Measurements from ENCODE around the gene SMCO3. TPM values are rescaled to one million over a fixed set of nuclear protein-coding genes. Genes with fewer than 3 reads are reported as not detected.

The SMCO3 gene
- total and polyA plus RNA-seq, 2 of the 13 experiments (the other 11 are each of a cell fraction or from before 2014, with no cell fraction given), result 0.29 to 0.42 TPM

GRCh38 chr12:14769969-14770495 is 44.0 kb downstream of the SMCO3 start (continued):
- TF ChIP-seq, protein P1, sequence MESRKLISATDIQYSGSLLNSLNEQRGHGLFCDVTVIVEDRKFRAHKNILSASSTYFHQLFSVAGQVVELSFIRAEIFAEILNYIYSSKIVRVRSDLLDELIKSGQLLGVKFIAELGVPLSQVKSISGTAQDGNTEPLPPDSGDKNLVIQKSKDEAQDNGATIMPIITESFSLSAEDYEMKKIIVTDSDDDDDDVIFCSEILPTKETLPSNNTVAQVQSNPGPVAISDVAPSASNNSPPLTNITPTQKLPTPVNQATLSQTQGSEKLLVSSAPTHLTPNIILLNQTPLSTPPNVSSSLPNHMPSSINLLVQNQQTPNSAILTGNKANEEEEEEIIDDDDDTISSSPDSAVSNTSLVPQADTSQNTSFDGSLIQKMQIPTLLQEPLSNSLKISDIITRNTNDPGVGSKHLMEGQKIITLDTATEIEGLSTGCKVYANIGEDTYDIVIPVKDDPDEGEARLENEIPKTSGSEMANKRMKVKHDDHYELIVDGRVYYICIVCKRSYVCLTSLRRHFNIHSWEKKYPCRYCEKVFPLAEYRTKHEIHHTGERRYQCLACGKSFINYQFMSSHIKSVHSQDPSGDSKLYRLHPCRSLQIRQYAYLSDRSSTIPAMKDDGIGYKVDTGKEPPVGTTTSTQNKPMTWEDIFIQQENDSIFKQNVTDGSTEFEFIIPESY (CRISPR knock-in tag; IDR thresholded peaks at IDR 0.05), result no peak
- TF ChIP-seq MNT (IDR thresholded peaks at IDR 0.05) (no peak), HIVEP1 (CRISPR knock-in tag; IDR thresholded peaks at IDR 0.05) (peak; percentile 55; the same call in 1 of the 2 replicates), ZNF101 (CRISPR knock-in tag; IDR thresholded peaks at IDR 0.05; ENCODE audit: borderline replicate concordance, low read depth) (no peak), ZBTB25 (CRISPR knock-in tag; IDR thresholded peaks at IDR 0.05) (no peak; the same call in 1 of the 2 replicates), POLR2A (IDR thresholded peaks at IDR 0.05; ENCODE audit: insufficient read depth in 1 of 2, low read depth in 2 of 2, low read length in 2 of 2) (peak; percentile 77 to 78), ZNF703 (CRISPR knock-in tag; IDR thresholded peaks at IDR 0.05; ENCODE audit: borderline replicate concordance) (no peak), MIER2 (CRISPR knock-in tag; IDR thresholded peaks at IDR 0.05) (no peak), SRF (IDR thresholded peaks at IDR 0.05; ENCODE audit: low read depth, low read length) (no peak), RXRA (CRISPR knock-in tag; IDR thresholded peaks at IDR 0.05) (0 out of 2 replicates have a peak, but pooled peaks have one; percentile 13), PHF5A (CRISPR knock-in tag; IDR thresholded peaks at IDR 0.05; ENCODE audit: low read depth, unreplicated experiment) (no peak), YEATS2 (CRISPR knock-in tag; IDR thresholded peaks at IDR 0.05; ENCODE audit: borderline replicate concordance) (no peak), TARDBP (CRISPR knock-in tag; IDR thresholded peaks at IDR 0.05) (peak; percentile 58; the same call in 1 of the 2 replicates)
- TF ChIP-seq, protein P2, sequence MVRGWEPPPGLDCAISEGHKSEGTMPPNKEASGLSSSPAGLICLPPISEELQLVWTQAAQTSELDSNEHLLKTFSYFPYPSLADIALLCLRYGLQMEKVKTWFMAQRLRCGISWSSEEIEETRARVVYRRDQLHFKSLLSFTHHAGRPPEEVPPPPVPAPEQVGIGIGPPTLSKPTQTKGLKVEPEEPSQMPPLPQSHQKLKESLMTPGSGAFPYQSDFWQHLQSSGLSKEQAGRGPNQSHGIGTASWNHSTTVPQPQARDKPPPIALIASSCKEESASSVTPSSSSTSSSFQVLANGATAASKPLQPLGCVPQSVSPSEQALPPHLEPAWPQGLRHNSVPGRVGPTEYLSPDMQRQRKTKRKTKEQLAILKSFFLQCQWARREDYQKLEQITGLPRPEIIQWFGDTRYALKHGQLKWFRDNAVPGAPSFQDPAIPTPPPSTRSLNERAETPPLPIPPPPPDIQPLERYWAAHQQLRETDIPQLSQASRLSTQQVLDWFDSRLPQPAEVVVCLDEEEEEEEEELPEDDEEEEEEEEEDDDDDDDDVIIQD (CRISPR knock-in tag; IDR thresholded peaks at IDR 0.05; ENCODE audit: low read depth), result 0 out of 2 replicates have a peak, but pooled peaks have one; percentile 10
- TF ChIP-seq, protein P3, sequence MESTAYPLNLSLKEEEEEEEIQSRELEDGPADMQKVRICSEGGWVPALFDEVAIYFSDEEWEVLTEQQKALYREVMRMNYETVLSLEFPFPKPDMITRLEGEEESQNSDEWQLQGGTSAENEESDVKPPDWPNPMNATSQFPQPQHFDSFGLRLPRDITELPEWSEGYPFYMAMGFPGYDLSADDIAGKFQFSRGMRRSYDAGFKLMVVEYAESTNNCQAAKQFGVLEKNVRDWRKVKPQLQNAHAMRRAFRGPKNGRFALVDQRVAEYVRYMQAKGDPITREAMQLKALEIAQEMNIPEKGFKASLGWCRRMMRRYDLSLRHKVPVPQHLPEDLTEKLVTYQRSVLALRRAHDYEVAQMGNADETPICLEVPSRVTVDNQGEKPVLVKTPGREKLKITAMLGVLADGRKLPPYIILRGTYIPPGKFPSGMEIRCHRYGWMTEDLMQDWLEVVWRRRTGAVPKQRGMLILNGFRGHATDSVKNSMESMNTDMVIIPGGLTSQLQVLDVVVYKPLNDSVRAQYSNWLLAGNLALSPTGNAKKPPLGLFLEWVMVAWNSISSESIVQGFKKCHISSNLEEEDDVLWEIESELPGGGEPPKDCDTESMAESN (CRISPR knock-in tag; conservative IDR thresholded peaks at IDR 0.05), result no peak; the same call in 1 of the 2 replicates
- TF ChIP-seq, protein P4, sequence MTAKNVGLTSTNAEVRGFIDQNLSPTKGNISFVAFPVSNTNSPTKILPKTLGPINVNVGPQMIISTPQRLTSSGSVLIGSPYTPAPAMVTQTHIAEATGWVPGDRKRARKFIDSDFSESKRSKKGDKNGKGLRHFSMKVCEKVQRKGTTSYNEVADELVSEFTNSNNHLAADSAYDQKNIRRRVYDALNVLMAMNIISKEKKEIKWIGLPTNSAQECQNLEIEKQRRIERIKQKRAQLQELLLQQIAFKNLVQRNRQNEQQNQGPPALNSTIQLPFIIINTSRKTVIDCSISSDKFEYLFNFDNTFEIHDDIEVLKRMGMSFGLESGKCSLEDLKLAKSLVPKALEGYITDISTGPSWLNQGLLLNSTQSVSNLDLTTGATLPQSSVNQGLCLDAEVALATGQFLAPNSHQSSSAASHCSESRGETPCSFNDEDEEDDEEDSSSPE (CRISPR knock-in tag; IDR thresholded peaks at IDR 0.05), result no peak
- TF ChIP-seq, protein P5, sequence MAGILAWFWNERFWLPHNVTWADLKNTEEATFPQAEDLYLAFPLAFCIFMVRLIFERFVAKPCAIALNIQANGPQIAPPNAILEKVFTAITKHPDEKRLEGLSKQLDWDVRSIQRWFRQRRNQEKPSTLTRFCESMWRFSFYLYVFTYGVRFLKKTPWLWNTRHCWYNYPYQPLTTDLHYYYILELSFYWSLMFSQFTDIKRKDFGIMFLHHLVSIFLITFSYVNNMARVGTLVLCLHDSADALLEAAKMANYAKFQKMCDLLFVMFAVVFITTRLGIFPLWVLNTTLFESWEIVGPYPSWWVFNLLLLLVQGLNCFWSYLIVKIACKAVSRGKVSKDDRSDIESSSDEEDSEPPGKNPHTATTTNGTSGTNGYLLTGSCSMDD (CRISPR knock-in tag; IDR thresholded peaks at IDR 0.05), result no peak
- TF ChIP-seq, protein P6, sequence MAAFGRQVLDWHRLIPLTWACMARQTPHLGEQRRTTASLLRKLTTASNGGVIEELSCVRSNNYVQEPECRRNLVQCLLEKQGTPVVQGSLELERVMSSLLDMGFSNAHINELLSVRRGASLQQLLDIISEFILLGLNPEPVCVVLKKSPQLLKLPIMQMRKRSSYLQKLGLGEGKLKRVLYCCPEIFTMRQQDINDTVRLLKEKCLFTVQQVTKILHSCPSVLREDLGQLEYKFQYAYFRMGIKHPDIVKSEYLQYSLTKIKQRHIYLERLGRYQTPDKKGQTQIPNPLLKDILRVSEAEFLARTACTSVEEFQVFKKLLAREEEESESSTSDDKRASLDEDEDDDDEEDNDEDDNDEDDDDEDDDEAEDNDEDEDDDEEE (CRISPR knock-in tag; IDR thresholded peaks at IDR 0.05), result 0 out of 2 replicates have a peak, but pooled peaks have one; percentile 21
